HG03439 (cell line): ENCODE results near the gene OCIAD1.
"Not testable (repeated sequence)": the region's sequence is repeated elsewhere in the genome, so short reads cannot be mapped to it uniquely, and the experiment has no call there.

ENCODE experiments used
- ATAC-seq: cut with Tn5 transposase; IDR thresholded peaks from one replicate; pipeline ENCODE4 v1.9.1; 2021; ENCODE audit warnings: mild to moderate bottlenecking, moderate library complexity; ENCODE audit not compliant: unreplicated experiment

OCIAD1 gene

GRCh38 chr4:48889750-48890149, 58.9 kb downstream of the OCIAD1 start:
- not testable (repeated sequence) for ATAC-seq

GRCh38 chr4:48891028-48891619, 60.2 kb downstream of the OCIAD1 start:
- ATAC-seq: no peak

- ATAC-seq: no peak
These were observed 66.0 kb downstream of the OCIAD1 start for GRCh38 chr4:48896845-48897244.

- peak; percentile 56 for ATAC-seq
These were observed 68.0 kb downstream of the OCIAD1 start for GRCh38 chr4:48898733-48899431.

GRCh38 chr4:48899432-48899749, 68.5 kb downstream of the OCIAD1 start:
- ATAC-seq: peak; percentile 16

- no peak for ATAC-seq
These were observed 69.1 kb downstream of the OCIAD1 start for GRCh38 chr4:48899950-48900349.

GRCh38 chr4:48901196-48901595, 70.3 kb downstream of the OCIAD1 start:
- ATAC-seq: no peak

- no peak for ATAC-seq
These were observed 71.4 kb downstream of the OCIAD1 start for GRCh38 chr4:48902266-48902665.

GRCh38 chr4:48904101-48904500, 73.2 kb downstream of the OCIAD1 start:
- no peak for ATAC-seq

- no peak for ATAC-seq
These were observed 73.8 kb downstream of the OCIAD1 start for GRCh38 chr4:48904541-48905142.

GRCh38 chr4:48905363-48906015, 74.6 kb downstream of the OCIAD1 start:
- no peak for ATAC-seq

- peak; percentile 95 for ATAC-seq
These were observed 75.6 kb downstream of the OCIAD1 start, which contains the start of gene OCIAD2 for GRCh38 chr4:48906206-48907173. TSS of gene OCIAD2 (minus strand) at chr4:48906774. CDS start at chr4:48904549, 2,225 bp downstream.

- no peak for ATAC-seq
These were observed 77.0 kb downstream of the OCIAD1 start for GRCh38 chr4:48907706-48908477.

GRCh38 chr4:48908687-48909086, 77.8 kb downstream of the OCIAD1 start:
- ATAC-seq: no peak

GRCh38 chr4:48909697-48910096, 78.8 kb downstream of the OCIAD1 start:
- ATAC-seq: no peak

GRCh38 chr4:48910511-48910910, 79.6 kb downstream of the OCIAD1 start:
- no peak for ATAC-seq
